ENCODE results near the gene CGB8.
"Not testable (repeated sequence)": the region's sequence is repeated elsewhere in the genome, so short reads cannot be mapped to it uniquely, and the experiment has no call there.

The CGB8 gene

DNA sequence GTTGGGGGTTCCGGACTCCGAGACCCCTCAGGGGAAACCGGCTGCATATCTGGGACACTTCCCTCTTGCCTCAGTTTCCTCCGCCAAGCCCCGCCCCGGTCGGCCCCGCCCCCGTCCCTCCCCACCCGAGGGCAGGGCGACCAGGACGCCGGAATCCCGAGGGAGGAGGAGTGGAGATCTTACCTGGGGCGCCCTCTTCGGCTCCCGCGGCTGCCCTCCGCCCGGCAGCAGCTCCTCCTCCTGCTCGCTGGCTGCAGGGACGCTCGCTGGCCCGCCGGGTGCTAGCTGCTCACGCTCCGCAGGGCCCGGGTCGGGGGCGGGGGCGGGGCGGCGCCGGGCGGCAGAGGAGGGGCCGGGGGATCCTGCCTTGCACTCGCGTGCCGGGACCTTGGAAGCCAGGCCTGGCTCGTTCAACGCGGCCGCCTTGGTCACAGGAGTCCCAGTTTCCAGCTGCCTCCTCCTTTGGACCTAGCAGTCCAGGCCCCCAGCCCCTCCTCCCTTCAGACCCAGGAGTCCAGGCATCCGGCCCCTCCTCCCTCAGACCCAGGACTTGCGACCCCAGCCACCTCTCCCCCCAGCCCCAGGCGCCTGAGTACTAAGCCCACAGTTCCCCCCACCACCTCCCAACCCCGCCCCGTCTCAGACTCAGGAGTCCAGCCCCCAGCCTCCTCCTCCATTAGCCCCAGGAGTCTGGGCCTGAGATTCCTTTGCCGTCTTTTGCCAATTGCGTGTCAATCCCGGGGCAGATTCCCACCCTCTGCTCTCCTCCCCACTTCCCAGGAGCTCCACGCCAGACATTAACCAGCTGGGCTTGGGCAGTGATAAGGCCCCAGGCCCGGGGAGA is 16.1 kb upstream of the CGB8 start, which contains the start of gene NTF4:
Gene NTF4, minus strand, starts transcription at position 51 of the 844 bp plus-strand sequence. CDS start 2,821 bp downstream, outside the sequence.
- DNase-seq, result no peak

DNA sequence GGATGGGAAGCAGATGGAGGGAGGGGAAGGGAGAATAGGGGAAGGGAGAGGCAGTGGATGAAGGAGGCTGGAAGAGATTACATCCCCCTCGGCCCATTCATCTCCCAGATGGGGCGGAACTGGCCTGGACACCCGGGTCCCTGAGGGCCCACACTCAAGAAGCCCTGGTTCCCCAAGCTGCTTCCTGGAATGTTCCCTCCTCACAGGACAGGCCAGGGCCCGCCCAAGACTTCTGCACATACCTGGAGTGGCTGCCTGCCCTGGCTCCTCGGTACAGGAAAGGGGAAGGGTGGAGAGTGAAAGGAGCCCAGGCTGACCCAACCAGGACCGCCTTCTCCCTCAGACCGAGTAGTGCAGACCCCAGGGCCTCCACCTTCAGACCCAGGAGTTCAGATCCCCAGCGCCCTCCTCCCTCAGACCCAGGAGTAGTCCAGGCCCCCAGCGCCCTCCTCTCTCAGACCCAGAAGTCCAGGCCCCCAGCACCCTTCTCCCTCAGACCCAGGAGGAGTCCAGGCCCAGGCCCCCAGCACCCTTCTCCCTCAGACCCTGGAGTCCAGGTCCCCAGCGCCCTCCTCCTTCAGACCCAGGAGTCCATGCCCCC is 15.2 kb upstream of the CGB8 start:
- no peak for DNase-seq

DNA sequence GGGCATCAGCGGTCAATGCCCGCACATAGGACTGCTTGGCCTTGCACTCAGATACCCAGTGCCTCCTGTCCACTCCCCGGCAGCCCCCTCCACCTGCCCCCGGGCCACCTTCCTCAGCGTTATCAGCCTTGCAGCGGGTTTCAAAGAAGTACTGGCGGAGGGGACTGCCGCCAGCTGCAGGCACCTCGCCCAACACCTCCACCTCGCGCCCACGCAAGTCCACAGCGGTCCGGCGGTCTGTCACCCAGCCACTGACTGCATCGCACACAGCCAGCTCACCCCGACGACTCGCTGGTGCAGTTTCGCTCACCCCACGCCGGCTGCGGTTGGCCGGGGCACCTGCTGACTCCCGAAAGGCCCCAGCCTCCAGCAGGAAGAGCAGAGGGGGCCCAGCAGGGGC is 12.5 kb upstream of the CGB8 start:
- DNase-seq, result no peak

DNA sequence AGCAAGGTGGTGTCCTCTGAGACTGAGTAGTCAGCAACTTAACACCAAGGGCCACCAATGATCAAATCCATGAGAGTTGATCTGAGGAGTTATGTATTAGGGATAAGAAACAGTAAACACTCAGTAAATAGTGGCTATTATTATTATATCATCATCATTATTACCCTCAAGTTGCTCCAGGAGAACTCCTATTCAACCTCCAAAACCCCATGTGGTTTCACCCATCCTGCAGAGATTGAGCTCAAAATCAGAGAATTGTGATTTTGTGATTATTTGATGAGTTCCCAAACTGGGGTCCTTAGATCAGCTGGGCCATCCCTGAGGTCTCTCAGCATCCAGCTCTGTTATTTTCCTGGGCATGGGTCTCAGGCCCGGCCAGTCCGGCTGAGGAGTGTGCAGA is 12.1 kb upstream of the CGB8 start:
- no peak for DNase-seq

DNA sequence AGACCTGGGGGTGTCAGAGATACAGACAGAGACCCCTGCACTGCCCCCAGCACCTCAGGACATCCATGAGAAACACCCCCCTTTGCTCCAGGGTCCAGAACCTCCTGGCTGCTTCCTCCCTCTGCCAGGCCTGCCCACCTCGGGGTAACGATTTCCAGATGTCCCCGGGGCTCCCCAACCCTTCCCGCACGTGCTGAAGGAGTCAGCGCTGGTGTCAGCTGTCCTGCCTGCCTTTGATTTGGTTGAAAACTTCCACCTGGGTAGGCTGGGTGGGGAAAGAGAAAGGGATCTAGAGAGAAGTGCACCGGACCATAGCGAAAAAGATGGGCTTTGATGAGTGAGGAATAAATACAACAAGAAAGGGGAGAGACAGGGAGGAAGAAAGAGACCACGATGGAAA is 10.1 kb upstream of the CGB8 start:
- no peak for DNase-seq

DNA sequence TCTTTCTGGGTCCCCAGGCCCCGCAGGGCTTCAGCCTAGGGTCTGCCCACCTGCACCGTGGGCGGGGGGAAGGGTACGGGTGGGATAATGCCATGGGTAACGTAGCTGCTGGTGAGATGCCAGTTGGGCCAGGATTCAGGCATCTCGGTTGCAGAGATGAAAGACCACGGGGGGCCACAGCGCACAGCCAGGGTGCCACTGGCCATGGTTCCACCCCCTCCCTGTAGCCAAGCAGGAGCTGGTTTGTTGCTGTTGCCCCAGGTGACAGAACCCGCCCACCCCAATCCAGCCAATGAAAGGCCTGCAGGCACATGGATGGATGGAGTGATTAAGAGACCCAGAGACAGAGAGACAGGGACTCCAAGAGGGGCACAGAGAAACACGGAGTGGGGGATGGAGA is 9.7 kb upstream of the CGB8 start:
- DNase-seq, result no peak

DNA sequence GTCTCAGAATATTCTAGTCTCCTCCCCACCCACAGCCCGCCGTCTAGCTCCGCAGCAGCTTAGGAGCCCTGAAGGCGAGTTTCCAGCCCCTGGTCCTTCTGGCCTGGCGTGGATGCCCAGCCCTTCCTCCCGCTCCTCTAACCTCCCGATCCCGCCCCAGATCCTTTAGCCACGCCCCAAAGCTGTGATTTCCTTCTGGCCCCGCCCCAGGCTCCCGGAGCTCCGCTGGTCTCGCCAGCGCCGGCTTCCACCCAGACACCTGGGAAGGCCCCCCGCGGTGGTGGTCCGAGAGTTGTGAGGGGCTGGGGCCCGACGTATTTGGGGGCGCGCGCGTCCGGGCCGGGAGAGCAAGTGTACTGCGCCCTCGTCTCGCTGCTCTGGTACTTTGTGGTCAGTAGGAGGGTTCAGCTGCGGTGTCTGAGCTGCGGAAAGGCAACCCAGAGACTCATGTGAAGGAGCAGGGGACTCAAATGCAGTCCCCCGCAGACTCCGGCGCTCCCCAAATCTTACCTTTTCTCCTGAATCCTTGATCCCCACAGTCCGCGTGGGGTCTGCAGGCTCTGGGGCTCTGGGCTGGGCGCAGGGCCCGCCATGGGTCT is 8.8 kb upstream of the CGB8 start, which contains the start of gene CGB7:
Gene CGB7, minus strand, starts transcription at position 114 of the 599 bp plus-strand sequence. CDS start 2,374 bp downstream, outside the sequence.
- DNase-seq, result peak; percentile 45

DNA sequence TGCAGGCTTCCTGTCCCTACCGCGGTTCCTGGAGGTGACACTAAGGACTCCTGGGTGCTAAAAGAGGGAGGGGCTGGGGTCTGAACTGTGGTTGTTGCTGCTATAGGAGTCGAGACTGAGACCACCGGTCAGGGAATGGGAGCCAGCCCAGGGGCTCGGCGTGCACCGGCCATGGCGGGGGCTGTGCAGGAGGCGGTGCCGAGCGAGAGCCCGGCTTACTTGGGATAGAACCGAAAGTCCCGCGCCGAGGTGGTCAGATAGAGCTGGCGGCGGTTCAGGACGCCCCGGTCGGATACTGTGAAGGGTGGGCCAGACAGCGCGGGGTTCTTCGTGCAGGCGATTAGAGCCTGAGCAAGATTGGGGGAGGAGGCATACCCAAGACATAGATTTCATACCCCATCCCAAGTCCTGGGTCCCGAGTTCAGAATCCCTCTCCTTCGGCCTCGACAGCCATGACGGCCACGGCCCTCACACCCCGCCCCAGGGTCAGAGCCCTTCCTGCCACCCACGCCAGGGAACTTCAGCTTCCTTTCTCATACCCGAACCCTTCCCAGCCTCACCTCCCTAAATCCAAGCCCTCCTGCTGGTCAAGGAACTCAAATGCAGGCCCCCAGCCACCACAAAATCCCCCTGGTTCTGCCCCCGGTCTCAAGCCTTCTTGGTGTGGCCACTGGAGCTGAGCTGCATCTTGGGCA is 8.1 kb upstream of the CGB8 start:
- not testable (repeated sequence) for DNase-seq

DNA sequence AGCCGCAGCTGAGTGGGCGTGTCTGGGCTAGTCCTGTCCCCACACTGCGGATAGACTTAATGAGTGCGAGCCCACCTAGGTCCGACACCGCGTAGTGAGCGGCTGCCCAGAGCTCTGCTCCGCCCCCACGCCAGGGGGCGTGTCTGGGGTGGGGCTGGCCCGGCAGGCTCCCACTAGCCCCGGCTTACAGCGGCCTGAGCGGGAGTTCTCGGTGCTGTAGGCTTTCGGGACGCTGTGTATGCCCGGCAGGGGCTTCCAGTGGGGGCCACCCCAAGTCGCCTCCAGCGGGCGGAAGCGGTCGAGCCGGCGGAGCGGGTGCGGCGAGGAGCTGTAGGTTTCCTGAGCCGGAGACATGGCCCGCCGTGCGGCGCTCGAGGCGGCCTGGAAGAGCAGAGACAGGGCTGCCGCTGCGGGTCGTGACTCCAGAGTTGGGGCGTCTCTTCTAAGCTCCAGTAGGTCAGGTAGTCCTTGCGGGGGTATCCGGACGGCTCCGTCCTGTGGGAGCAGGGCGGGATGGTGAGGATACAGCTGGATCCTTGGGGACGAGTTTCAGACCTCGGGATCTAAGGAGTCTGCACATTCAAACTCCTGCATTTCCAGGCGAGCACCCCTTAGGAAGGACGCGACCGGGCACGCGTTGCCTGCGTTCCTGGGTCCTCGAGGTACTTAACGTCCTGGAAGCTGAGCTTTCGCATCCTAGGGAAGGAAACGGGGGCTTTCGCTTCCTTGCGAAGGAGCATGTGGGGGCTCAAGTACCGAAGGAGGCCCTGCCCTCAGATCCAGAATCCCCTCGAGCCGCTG is 7.4 kb upstream of the CGB8 start:
- DNase-seq, result peak; percentile 51

DNA sequence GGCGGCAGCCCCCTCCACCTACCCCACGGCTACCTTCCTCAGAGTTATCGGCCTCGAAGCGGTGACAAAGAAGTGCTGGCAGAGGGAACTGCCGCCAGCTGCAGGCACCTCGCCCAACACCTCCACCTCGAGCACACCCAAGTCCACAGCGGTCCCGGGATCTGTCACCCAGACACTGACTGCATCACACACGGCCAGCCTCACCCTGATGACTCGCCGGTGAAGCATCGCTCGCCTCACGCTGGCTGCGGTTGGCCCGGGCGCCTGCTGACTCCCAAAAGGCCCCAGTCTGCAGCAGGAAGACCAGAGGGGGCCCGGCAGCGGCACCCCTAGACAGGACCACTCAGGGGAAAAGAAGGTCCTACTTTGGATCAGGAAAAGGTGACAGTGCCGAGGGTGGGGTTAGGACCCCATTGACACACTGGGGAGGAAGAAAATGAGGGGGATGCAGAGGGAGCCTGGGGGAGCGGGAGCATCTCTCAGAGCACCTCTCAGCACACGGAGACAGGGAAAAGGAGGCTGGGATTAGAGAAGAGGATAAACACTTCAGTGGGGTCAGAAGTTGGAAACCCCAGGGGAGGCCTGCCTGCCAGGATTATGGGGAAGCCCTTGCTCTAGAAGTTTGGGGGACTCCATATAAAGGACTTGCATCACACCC is 1.6 kb upstream of the CGB8 start:
- not testable (repeated sequence) for DNase-seq

DNA sequence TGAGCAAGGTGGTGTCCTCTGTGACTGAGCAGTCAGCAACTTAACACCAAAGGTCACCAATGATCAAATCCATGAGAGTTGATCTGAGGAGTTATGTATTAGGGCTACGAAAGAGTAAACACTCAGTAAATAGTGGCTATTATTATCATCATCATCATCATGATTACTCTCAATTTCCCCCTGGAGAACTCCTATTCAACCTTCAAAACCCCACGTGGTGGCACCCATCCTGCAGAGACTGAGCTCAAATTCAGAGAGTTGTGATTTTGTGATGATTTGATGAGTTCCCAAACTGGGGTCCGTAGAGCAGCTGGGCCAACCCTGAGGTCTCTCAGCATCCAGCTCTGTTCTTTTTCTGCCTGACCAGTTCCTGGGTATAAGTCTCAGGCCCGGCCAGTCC is 923 bp upstream of the CGB8 start:
- not testable (repeated sequence) for DNase-seq

DNA sequence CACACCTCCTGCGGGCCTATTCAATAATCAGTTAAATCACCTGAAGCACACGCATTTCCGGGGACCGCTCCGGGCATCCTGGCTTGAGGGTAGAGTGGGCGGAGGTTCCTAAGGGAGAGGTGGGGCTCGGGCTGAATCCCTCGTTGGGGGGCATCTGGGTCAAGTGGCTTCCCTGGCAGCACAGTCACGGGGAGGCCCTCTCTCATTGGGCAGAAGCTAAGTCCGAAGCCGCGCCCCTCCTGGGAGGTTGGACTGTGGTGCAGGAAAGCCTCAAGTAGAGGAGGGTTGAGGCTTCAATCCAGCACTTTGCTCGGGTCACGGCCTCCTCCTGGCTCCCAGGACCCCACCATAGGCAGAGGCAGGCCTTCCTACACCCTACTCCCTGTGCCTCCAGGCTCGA is 5.4 kb downstream of the CGB8 start, which contains the start of gene CGB5:
Gene CGB5, plus strand, starts transcription at position 301 of the 400 bp plus-strand sequence. CDS start 362 bp downstream, outside the sequence.
- DNase-seq, result not testable (repeated sequence)

DNA sequence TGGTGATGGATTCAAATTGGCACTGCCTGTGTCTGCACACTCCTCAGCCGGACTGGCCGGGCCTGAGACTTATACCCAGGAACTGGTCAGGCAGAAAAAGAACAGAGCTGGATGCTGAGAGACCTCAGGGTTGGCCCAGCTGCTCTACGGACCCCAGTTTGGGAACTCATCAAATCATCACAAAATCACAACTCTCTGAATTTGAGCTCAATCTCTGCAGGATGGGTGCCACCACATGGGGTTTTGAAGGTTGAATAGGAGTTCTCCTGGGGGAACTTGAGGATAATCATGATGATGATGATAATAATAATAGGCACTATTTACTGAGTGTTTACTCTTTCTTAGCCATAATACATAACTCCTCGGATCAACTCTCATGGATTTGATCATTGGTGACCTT is 6.2 kb downstream of the CGB8 start:
- not testable (repeated sequence) for DNase-seq

DNA sequence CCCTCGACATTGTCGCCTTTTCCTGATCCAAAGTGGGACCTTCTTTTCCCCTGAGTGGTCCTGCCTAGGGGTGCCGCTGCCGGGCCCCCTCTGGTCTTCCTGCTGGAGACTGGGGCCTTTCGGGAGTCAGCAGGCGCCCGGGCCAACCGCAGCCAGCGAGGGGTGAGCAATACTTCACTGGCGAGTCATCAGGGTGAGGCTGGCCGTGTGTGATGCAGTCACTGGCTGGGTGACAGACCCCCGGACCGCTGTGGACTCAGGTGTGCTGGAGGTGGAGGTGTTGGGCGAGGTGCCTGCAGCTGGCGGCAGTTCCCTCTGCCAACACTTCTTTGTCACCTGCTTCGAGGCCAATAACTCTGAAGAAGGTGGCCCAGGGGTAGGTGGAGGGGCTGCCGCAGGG is 6.7 kb downstream of the CGB8 start:
- DNase-seq, result no peak

DNA sequence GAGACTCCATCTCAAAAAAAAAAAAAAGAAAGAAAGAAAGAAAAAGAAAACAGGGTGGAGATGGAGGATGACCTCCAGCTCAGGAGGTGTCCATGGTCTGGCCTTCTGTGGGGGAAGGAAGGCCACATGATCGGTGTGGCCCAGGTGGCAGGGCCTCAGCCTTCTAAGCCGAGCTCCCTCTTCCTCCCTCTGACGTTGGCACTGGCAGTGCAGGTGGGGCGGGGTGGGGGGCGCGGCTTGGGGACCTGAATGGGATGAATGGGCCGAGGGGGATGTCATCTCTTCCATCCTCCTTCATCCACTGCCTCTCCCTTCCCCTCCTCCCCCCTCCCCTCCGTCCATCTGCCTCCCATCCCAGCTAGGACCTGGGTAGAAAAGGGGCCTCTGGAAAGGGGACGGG is 9.2 kb downstream of the CGB8 start:
- not testable (repeated sequence) for DNase-seq

DNA sequence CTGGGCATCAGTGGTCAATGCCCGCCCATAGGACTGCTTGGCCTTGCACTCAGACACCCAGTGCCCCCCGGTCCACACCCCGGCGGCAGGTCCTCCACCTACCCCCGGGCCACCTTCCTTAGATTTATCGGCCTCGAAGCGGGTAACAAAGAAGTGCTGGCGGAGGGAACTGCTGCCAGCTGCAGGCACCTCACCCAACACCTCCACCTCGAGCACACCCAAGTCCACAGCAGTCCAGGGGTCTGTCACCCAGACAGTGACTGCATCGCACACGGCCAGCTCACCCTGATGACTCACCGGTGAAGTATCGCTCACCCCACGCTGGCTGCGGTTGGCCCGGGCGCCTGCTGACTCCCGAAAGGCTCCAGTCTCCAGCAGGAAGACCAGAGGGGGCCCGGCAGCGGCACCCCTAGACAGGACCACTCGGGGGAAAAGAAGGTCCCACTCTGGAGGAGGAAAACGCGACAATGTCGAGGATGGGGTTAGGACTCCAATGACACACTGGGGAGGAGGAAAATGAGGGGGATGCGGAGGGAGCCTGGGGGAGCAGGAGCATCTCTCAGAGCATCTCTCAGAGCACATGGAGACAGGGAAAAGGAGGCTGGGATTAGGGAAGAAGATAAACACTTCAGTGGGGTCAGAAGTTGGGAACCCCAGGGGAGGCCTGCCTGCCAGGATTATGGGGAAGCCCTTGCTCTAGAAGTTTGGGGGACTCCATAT is 10.2 kb downstream of the CGB8 start:
- DNase-seq, result not testable (repeated sequence)

DNA sequence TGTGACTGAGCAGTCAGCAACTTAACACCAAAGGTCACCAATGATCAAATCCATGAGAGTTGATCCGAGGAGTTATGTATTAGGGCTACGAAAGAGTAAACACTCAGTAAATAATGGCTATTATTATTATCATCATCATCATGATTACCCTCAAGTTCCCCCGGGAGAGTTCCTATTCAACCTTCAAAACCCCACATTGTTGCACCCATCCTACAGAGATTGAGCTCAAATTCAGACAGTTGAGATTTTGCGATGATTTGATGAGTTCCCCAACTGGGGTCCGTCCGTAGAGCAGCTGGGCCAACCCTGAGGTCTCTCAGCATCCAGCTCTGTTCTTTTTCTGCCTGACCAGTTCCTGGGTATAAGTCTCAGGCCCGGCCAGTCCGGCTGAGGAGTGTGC is 10.8 kb downstream of the CGB8 start:
- DNase-seq, result not testable (repeated sequence)

DNA sequence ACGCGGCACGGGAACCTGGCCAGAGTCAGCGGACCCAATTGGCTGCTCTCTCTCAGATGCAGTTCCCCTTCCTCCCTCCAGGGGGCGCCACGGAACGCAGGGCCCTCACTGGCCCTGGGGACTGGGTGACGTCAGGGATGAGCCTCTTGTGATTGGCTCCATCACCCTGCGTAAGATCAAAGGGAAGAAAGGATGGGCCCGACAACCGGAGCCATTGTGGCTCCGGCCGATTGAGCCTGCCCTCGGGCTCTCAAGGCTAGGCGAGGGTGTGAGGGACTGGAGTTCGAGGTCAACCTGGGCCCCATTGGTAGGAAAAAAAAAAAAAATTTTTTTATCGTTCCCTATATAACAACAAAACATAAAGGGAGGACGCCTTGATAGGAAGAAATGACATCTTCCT is 12.1 kb downstream of the CGB8 start, which contains the start of gene CGB1:
Gene CGB1, minus strand, starts transcription at position 81 of the 400 bp plus-strand sequence. CDS start 184 bp downstream, outside the sequence.
- peak; percentile 34 for DNase-seq

DNA sequence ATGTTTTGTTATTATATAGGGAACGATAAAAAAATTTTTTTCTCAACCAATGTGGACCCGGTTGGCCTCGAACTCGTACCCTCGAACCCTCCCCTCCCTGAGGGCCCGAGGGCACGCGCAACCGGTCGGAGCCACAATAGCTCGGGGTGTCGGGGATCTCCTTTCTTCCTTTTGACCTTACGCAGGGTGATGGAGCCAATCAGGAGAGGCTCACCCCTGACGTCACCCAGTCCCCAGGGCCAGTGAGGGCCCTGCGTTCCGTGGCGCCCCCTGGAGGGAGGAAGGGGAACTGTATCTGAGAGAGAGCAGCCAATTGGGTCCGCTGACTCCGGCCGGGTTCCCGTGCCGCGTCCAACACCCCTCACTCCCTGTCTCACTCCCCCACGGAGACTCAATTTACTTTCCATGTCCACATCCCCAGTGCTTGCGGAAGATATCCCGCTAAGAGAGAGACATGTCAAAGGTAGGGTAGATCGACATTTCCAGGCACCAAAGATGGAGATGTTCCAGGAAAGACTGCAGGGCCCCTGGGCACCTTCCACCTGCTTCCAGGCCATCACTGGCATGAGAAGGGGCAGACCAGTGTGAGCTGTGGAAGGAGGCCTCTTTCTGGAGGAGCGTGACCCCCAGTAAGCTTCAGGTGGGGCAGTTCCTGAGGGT is 17.1 kb downstream of the CGB8 start, which contains the start of gene CGB2:
Gene CGB2, plus strand, starts transcription at position 249 of the 660 bp plus-strand sequence. Its CDS starts 206 bp downstream, at position 455.
- peak; percentile 60 for DNase-seq

DNA sequence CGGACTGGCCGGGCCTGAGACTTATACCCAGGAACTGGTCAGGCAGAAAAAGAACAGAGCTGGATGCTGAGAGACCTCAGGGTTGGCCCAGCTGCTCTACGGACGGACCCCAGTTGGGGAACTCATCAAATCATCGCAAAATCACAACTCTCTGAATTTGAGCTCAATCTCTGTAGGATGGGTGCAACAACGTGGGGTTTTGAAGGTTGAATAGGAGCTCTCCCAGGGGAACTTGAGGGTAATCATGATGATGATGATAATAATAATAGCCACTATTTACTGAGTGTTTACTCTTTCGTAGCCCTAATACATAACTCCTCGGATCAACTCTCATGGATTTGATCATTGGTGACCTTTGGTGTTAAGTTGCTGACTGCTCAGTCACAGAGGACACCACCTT is 18.6 kb downstream of the CGB8 start:
- DNase-seq, result not testable (repeated sequence)
